ENCODE measurements around the gene PLAC9.

DNA sequence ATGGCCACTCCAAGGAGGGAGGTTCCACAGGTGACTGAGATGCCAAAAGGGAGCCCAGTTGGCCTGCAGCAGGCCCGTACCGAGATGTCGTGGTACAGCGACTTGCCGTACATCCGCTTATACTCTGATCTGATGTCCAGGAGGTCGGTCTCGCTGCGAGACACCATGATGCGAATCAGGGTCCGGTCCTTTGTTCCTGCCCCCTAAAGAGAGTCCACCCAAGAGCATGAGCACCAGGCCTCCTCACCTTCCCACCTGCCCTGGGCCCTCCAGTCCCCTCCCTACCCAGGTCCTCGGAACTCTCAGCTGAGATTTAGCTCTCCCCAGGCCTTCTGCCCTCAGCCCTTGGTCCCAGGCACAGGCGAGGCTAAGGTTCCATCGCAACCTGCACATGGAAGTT lies 25.0 kb downstream of the PLAC9 start:
- TF ChIP-seq NFRKB (IDR thresholded peaks at IDR 0.05) = no peak
- TF ChIP-seq BHLHE40 (IDR thresholded peaks at IDR 0.05; ENCODE audit: borderline replicate concordance) = no peak
- TF ChIP-seq ELF4 (IDR thresholded peaks at IDR 0.05) = no peak
- TF ChIP-seq CTBP1 (IDR thresholded peaks at IDR 0.05; ENCODE audit: borderline replicate concordance) = no peak
- TF ChIP-seq ZNF384 (IDR thresholded peaks at IDR 0.05) = no peak
- no peak for TF ChIP-seq FOXM1 (IDR thresholded peaks at IDR 0.05; ENCODE audit: borderline replicate concordance)
- no peak for TF ChIP-seq FOXA1 (IDR thresholded peaks at IDR 0.05)
- TF ChIP-seq LEF1 (IDR thresholded peaks at IDR 0.05; ENCODE audit: borderline replicate concordance) = no peak
- no peak for TF ChIP-seq SUZ12 (IDR thresholded peaks at IDR 0.05)
- TF ChIP-seq SP1 (IDR thresholded peaks at IDR 0.05) = no peak
